Ovary (tissue), 9 donors: ENCODE measurements around the gene TTLL5. TPM values are rescaled to one million over a fixed set of nuclear protein-coding genes. Genes with fewer than 3 reads are reported as not detected.

Source experiments
- DNase-seq, 5 donors: peaks; one replicate each; pipeline ENCODE4 v3.0.0-alpha.2; 2019 to 2020
- H3K27ac ChIP-seq, 2 donors: fragments of 200-600 bp; one replicate each; pipeline versions ENCODE4 v1.5.1 to v1.8.0; 2019 to 2022
- H3K27me3 ChIP-seq: fragments of 200-600 bp; one replicate; pipeline ENCODE4 v1.8.0; 2022
- H3K36me3 ChIP-seq: fragments of 200-600 bp; sonication (generic); one replicate; pipeline ENCODE4 v1.5.1; 2019
- H3K4me1 ChIP-seq: one replicate; pipeline ENCODE4 v1.8.1; 2013; ENCODE audit warnings: mild to moderate bottlenecking, moderate library complexity; ENCODE audit not compliant: insufficient read depth
- H3K4me3 ChIP-seq: fragments of 200-600 bp; sonication (generic); one replicate; pipeline ENCODE4 v1.5.1; 2017
- H3K9me3 ChIP-seq, 2 donors: fragments of 200-600 bp in 1 of 2; sonication (generic) in 1 of 2; one replicate each; pipeline versions ENCODE4 v1.5.1 to v1.8.1; 2013 to 2019; ENCODE audit warnings: mild to moderate bottlenecking in 1 of 2, moderate library complexity in 1 of 2
- EP300 ChIP-seq: sonication (generic); formaldehyde crosslinking; IDR thresholded peaks from one replicate; pipeline ENCODE4 v1.6.1; 2017; ENCODE audit warnings: antibody characterized with exemption
- POLR2A ChIP-seq: fragments of 450-650 bp; IDR thresholded peaks from one replicate; pipeline ENCODE4 v1.6.1; 2017; ENCODE audit warnings: antibody characterized with exemption, mild to moderate bottlenecking, moderate library complexity
- WGBS, 3 donors: extraction: QIAGEN DNeasy Blood & Tissue Kit in 1 of 3; methylation state at CpG; one replicate each; pipeline versions ENCODE4 v1.1.5 to v1.1.7; 2013 to 2017; 5-methylcytosine and 5-hydroxymethylcytosine counted together
- intact Hi-C, 4 donors: fragments of 100-400 bp; cut with DNase I; formaldehyde crosslinking; loops; one replicate each; pipeline versions ENCODE4 v1.11.0 to v1.15.1; 2022 to 2023
- polyA plus RNA-seq, 2 donors: library from polyadenylated mRNA; stranded (reverse); fragments of 200-250 nt in 1 of 2; fragments of 350-450 nt in 1 of 2; fragmentation: Illumina TruSeq in 1 of 2; extraction: RNeasy Lipid Tissue Mini Kit (QIAGEN cat#74804) in 1 of 2; gene quantifications; one replicate each; pipeline ENCODE4 v1.2.3, GENCODE V29; 2013 to 2014
- total RNA-seq, 7 donors: library from RNA; depleted of rRNA in 2 of 7; stranded (reverse); fragments of >200 nt in 2 of 7; fragmentation: NEBNext Ultra II Directional in 3 of 7; extraction: Animal tissue kit (Norgen Biotek cat#: 25700) in 3 of 7; gene quantifications; one replicate each; pipeline versions ENCODE4 v1.1.0 to v1.2.4, GENCODE V29; 2016 to 2023
- TF ChIP-seq, protein P1 (sequence below), 3 donors: fragments of 450-650 bp in 2 of 3; fragments of 200-600 bp in 1 of 3; IDR thresholded peaks; one replicate each; pipeline versions ENCODE4 v1.5.1 to v1.8.0; 2016 to 2022; ENCODE audit warnings: antibody characterized with exemption in 3 of 3, mild to moderate bottlenecking in 1 of 3
- donor health status: DM: no; HTN: no; CAD: no; lungs with moderate emphysema.
- donor health status: DM: no; HTN: no; CAD: no.
- donor health status: Bipolar disorder and iron deficiency.
- donor health status: DM: yes; HTN: yes; CAD: no.
- donor health status: DM: no; HTN: no; CAD: no.
- donor health status: DM: yes; HTN: yes; CAD: no.

Gene TTLL5
- total and polyA plus RNA-seq, 9 donors, result 11.0 to 34.9 (median 27.3) TPM

DNA sequence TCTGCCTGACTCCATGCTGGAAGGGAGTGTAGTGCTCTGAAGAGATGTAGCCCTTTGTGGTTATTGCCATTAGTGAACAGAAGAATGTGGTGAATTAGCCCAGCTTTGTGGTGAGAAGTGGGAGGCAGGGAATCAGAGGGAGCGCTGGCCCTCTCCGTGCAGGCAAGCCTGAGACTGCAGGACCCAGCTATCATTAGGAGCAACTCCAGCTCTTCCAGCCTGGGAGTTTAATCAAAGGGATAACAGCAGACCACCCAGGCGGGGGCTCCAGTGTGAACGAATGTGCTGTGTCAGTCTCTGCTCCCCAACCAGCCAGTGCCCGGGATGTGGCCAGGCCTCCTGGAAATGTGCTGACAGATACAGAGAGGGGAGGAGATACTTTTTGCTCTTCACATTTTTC is 142.7 kb downstream of the TTLL5 start:
- Histone ChIP-seq H3K36me3 (no peaks in the 10 kb centered on the region), H3K4me1 (peaks cover 2% of the 10 kb centered on the region), H3K27ac (no peak overlapping the region), H3K27me3 (no peaks in the 10 kb centered on the region), H3K4me3 (no peak overlapping the region), H3K9me3 (no peaks in the 10 kb centered on the region)
- intact Hi-C loops, result no loop called here
- DNase-seq, result no peak
- TF ChIP-seq, protein P1, sequence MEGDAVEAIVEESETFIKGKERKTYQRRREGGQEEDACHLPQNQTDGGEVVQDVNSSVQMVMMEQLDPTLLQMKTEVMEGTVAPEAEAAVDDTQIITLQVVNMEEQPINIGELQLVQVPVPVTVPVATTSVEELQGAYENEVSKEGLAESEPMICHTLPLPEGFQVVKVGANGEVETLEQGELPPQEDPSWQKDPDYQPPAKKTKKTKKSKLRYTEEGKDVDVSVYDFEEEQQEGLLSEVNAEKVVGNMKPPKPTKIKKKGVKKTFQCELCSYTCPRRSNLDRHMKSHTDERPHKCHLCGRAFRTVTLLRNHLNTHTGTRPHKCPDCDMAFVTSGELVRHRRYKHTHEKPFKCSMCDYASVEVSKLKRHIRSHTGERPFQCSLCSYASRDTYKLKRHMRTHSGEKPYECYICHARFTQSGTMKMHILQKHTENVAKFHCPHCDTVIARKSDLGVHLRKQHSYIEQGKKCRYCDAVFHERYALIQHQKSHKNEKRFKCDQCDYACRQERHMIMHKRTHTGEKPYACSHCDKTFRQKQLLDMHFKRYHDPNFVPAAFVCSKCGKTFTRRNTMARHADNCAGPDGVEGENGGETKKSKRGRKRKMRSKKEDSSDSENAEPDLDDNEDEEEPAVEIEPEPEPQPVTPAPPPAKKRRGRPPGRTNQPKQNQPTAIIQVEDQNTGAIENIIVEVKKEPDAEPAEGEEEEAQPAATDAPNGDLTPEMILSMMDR (IDR thresholded peaks at IDR 0.05), result no peak
- TF ChIP-seq EP300, result no peak
- no peak for TF ChIP-seq POLR2A
- WGBS, 3 donors, result 14 to 21% (median 19%) methylated on average over 5 of the region's 5 CpGs

GRCh38 chr14:75804570-75805275 is 143.7 kb downstream of the TTLL5 start:
- H3K27me3 ChIP-seq, result no peaks in the 10 kb centered on the region
- H3K27ac ChIP-seq, result no peak overlapping the region
- H3K9me3 ChIP-seq, result no peaks in the 10 kb centered on the region
- H3K4me1 ChIP-seq, result peaks cover 2% of the 10 kb centered on the region
- 59 to 69% (median 68%) methylated on average over 2 of the region's 2 CpGs for WGBS, 3 donors
- no peak for DNase-seq
- intact Hi-C loops, result no loop called here
- H3K4me3 ChIP-seq, result no peak overlapping the region
- TF ChIP-seq, protein P1 (IDR thresholded peaks at IDR 0.05), result no peak
- TF ChIP-seq EP300 (no peak), POLR2A (no peak)
- H3K36me3 ChIP-seq, result no peaks in the 10 kb centered on the region

GRCh38 chr14:75805646-75806045 is 144.6 kb downstream of the TTLL5 start:
- intact Hi-C loops, result no loop called here
- TF ChIP-seq, protein P1 (IDR thresholded peaks at IDR 0.05), result no peak
- TF ChIP-seq EP300 (no peak), POLR2A (no peak)
- H3K36me3 ChIP-seq, result no peaks in the 10 kb centered on the region
- no peak overlapping the region for H3K27ac ChIP-seq
- no peaks in the 10 kb centered on the region for H3K27me3 ChIP-seq
- H3K4me3 ChIP-seq, result no peak overlapping the region
- H3K4me1 ChIP-seq, result peaks cover 2% of the 10 kb centered on the region
- no peak for DNase-seq
- H3K9me3 ChIP-seq, result no peaks in the 10 kb centered on the region

DNA sequence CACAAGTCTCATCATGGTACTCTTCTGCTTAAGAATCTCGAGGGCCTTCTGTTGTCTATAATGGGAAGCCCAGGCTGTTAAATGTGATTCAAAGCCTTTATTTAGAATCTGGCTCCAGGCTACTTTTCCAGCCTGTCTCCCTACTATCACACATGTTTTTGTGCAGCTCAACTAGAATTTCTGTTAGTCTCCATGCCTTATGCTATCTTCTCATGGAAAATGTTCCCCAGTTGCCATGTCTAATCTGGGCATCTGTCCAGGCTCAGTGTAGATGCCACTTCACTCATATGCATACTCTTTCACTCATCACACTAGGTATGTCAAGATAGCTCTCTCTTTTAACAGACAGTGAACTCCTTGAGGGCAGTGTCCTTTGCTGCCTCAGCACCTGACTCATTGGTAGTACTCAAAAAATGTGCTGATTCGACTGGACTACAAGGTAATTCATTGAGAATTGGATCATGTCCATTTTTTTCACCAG is 145.3 kb downstream of the TTLL5 start:
- Histone ChIP-seq H3K9me3 (no peaks in the 10 kb centered on the region), H3K36me3 (no peaks in the 10 kb centered on the region), H3K4me3 (no peak overlapping the region), H3K27me3 (no peaks in the 10 kb centered on the region), H3K4me1 (peaks cover 2% of the 10 kb centered on the region), H3K27ac (no peak overlapping the region)
- no peak for DNase-seq
- 73 to 84% (median 81%) methylated on average over 2 of the region's 2 CpGs for WGBS, 3 donors
- intact Hi-C loops, result no loop called here
- TF ChIP-seq EP300 (no peak), POLR2A (no peak)
- TF ChIP-seq, protein P1 (IDR thresholded peaks at IDR 0.05), result no peak
